ENCODE data around the gene FGD3. TPM values are rescaled to one million over a fixed set of nuclear protein-coding genes. Genes with fewer than 3 reads are reported as not detected.

FGD3 gene
- total and polyA plus RNA-seq, 2 of the 8 experiments (the other 6 are each of a cell fraction or from before 2014, with no cell fraction given), result 1.4 to 1.9 TPM

DNA sequence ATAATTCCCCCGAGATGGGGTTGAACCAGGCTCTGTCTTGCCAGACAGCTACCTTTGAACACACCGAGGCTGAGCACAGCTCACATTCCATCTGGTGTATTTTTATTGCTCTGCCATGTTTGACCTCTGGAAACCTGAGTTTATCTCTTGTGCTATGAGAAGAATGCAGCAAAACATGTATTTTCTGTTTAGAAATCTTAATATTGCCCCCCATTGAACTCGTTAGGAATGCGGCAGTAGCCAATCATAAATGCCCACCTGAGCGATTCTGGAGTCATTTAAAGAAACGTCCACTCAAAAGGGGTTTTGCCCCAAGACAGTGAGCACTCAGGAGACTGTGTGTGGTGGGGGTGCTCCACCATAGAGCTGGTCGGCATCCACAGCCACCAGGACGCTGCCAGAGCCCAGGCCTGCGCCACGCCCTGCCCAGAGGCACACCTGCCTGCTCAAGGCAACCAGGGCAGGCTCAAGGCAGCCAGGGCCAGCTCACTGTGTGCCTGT lies 26.9 kb downstream of the FGD3 start:
- DNase-seq (ENCODE audit: low read depth in 1 of 2, low spot score in 2 of 2) (peak in 1 of 2 experiments; percentile 33), FAIRE-seq (no peak)
- Histone ChIP-seq H4K5ac (ENCODE audit: insufficient read length, low read depth, low read length) (no peak overlapping the region), H3K4me2 (ENCODE audit: insufficient read depth in 1 of 2, low read depth in 2 of 2, low read length in 2 of 2) (no peak overlapping the region), H2BK5ac (ENCODE audit: low read depth, low read length) (peak overlapping the region; percentile 67; the same call in 1 of the 2 replicates), H2BK12ac (ENCODE audit: low read depth, low read length) (peak overlapping the region; percentile 85; the same call in 1 of the 2 replicates), H2BK20ac (ENCODE audit: low read length) (peak overlapping the region; percentile 38; the same call in 1 of the 2 replicates), H3K4ac (replicated peaks; ENCODE audit: insufficient read length, low read depth, low read length) (no peak overlapping the region), H2AK5ac (ENCODE audit: low read depth, low read length) (no peak overlapping the region), H4K8ac (ENCODE audit: extremely low read depth, insufficient read depth, low read length) (peak overlapping the region; percentile 63; the same call in 1 of the 2 replicates), H3K36me3 (ENCODE audit: control insufficient read depth in 2 of 4, insufficient read depth in 4 of 4, low read length in 3 of 4) (no peaks in the 10 kb centered on the region), H2BK120ac (replicated peaks; ENCODE audit: low read depth, low read length) (no peak overlapping the region), H3K79me1 (ENCODE audit: low read depth, low read length) (no peaks in the 10 kb centered on the region; the same call in 1 of the 2 replicates), H2AFZ (ENCODE audit: low read length) (no peak overlapping the region), H4K91ac (replicated peaks; ENCODE audit: insufficient read length, low read length) (peak overlapping the region; percentile 41), H3K23ac (ENCODE audit: insufficient read length) (no peak overlapping the region), H3K14ac (ENCODE audit: insufficient read length) (no peak overlapping the region), H3K79me2 (ENCODE audit: control insufficient read depth in 1 of 2, insufficient read depth in 2 of 2, low read length in 2 of 2) (no peaks in the 10 kb centered on the region), H4K20me1 (replicated peaks in 1 of 2; ENCODE audit: control insufficient read depth in 1 of 2, insufficient read depth in 2 of 2, low read length in 2 of 2) (no peaks in the 10 kb centered on the region), H3K18ac (ENCODE audit: extremely low read depth, low read length) (peak overlapping the region; percentile 75; the same call in 1 of the 2 replicates), H2BK15ac (ENCODE audit: low read length) (peak overlapping the region; percentile 99; the same call in 1 of the 2 replicates), H3K27me3 (replicated peaks in 1 of 4; ENCODE audit: control insufficient read depth in 3 of 4, extremely low read depth in 1 of 4, insufficient read depth in 3 of 4, low read length in 3 of 4) (no peaks in the 10 kb centered on the region; a peak in 1 of 7 replicates), H3K4me3 (ENCODE audit: extremely low read depth in 1 of 4, insufficient read depth in 2 of 4, low read depth in 3 of 4, low read length in 4 of 4) (no peak overlapping the region), H3K9me3 (ENCODE audit: insufficient read depth in 2 of 2, low read depth in 1 of 2, low read length in 1 of 2) (no peaks in the 10 kb centered on the region), H3K23me2 (ENCODE audit: low read depth, low read length) (no peaks in the 10 kb centered on the region), H3K4me1 (replicated peaks in 1 of 4; ENCODE audit: control insufficient read depth in 3 of 4, insufficient read depth in 4 of 4, low read length in 3 of 4) (peaks cover 16 to 34% (median 17%) of the 10 kb centered on the region in 4 experiments), H3K56ac (replicated peaks; ENCODE audit: insufficient read length, low read depth, low read length) (no peak overlapping the region), H3K9ac (replicated peaks in 1 of 4; ENCODE audit: extremely low read depth in 1 of 4, low read depth in 3 of 4, low read length in 3 of 4) (0 out of 7 replicates have a peak overlapping the region, but pooled peaks of 1 of the 4 experiments have one; percentile 18), H3K27ac (ENCODE audit: low read depth, low read length) (no peak overlapping the region)
- CTCF ChIA-PET (ENCODE audit: partially characterized antibody), result interaction anchor here (0.9 to 1.6 kb wide), 4 partner anchors 8 to 30 kb away, joined by 3 to 12 read pairs (median 5); no protein-coding TSS in a partner anchor
- 94% methylated on average over 10 of the region's 10 CpGs; no CpG with 5 or more reads in 1 of the 2 experiments for WGBS, 2 experiments (ENCODE audit: extremely low coverage in 1 of 2, insufficient coverage in 1 of 2, insufficient read length in 1 of 2, insufficient replicate concordance in 2 of 2, low coverage in 1 of 2, low lambda C conversion rate in 2 of 2, missing lambda C conversion rate in 1 of 2)
- TF ChIP-seq CBX5 (IDR thresholded peaks at IDR 0.05; ENCODE audit: low read depth, low read length) (no peak), JUND (IDR thresholded peaks at IDR 0.05; ENCODE audit: low read length) (no peak), POLR2AphosphoS5 (IDR thresholded peaks at IDR 0.05; ENCODE audit: low read depth, low read length) (no peak)
- POLR2A ChIA-PET (ENCODE audit: partially characterized antibody), result interaction anchor here (1.0 kb wide), 1 partner anchor 15 kb away, joined by 3 read pairs; no protein-coding TSS in a partner anchor

Measured in H1 (cell line).